C4-2B (cell line): ENCODE measurements around the gene ASXL2.

Source experiments
- H3K27ac ChIP-seq: fragments of 450-650 bp; 2 replicates; pipeline ENCODE4 v1.5.1; 2017
- ZFX ChIP-seq: fragments of 450-650 bp; IDR thresholded peaks from 2 replicates; pipeline ENCODE4 v1.6.1; 2017
- TF ChIP-seq, protein P1 (sequence below): fragments of 450-650 bp; conservative IDR thresholded peaks from 2 replicates; pipeline ENCODE4 v1.5.1; 2017; ENCODE audit warnings: mild to moderate bottlenecking

ASXL2 gene

GRCh38 chr2:25804338-25804737 lies 73.9 kb downstream of the ASXL2 start:
- H3K27ac ChIP-seq = no peak overlapping the region
- TF ChIP-seq, protein P1, sequence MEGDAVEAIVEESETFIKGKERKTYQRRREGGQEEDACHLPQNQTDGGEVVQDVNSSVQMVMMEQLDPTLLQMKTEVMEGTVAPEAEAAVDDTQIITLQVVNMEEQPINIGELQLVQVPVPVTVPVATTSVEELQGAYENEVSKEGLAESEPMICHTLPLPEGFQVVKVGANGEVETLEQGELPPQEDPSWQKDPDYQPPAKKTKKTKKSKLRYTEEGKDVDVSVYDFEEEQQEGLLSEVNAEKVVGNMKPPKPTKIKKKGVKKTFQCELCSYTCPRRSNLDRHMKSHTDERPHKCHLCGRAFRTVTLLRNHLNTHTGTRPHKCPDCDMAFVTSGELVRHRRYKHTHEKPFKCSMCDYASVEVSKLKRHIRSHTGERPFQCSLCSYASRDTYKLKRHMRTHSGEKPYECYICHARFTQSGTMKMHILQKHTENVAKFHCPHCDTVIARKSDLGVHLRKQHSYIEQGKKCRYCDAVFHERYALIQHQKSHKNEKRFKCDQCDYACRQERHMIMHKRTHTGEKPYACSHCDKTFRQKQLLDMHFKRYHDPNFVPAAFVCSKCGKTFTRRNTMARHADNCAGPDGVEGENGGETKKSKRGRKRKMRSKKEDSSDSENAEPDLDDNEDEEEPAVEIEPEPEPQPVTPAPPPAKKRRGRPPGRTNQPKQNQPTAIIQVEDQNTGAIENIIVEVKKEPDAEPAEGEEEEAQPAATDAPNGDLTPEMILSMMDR = no peak
- TF ChIP-seq ZFX = no peak

DNA sequence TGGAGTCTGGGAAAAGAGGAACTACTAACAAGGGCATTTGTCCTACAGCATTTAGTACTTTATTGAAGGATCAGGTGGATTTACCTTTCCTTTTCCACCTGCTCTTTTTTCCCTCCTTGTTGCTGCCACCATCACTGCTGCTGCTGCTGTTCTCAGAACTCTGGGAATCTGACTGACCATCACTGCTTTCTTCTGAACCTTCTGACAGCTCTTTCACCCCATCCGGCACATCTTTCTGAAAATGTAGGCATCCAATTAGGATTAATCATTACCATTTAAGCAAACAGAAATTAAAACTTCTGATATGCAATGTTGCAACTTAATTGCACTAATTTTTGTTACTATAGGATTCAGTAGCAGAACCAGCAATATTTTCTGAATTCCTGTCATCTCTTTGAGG lies 79.0 kb downstream of the ASXL2 start:
- TF ChIP-seq ZFX = no peak
- TF ChIP-seq, protein P1 = no peak

DNA sequence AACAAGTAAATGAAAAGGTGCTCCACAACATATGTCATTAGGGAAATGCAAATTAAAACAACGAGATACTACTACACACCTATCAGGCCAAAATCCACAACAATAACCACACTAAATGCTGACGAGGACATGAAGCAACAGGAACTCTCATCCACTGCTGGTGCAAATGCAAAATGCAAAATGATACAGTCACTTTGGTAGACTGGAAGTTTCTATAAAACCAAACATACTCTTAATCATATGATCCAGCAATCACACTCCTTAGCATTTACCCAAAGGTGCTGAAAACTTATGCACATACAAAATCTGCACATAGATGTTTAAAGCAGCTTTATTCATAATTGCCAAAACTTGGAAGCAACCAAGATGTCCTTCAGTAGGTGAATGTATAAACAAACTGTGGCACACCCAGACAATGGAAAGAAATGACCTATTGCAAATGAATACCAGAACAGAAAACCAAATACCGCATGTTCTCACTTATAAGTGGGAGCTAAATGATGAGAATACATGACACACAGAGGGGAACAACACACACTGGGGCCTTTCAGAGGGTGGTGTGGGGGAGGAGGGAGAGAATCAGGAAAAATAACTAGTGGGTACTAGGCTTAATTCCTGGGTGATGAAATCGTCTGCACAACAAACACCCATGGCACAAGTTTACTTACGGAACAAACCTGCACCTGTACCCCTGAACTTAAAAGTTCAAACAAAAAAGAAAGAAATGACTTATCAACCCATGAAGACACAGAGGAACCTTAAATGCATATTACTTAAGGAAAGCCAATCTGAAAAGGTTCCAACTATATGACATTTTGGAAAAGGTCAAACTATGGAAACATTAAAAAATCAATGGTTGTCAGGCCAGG lies 80.4 kb downstream of the ASXL2 start:
- TF ChIP-seq ZFX = no peak
- TF ChIP-seq, protein P1 = no peak
- no peak overlapping the region for H3K27ac ChIP-seq

More for the DNA sequence above, 79.0 kb downstream of the ASXL2 start:
- H3K27ac ChIP-seq = no peak overlapping the region

DNA sequence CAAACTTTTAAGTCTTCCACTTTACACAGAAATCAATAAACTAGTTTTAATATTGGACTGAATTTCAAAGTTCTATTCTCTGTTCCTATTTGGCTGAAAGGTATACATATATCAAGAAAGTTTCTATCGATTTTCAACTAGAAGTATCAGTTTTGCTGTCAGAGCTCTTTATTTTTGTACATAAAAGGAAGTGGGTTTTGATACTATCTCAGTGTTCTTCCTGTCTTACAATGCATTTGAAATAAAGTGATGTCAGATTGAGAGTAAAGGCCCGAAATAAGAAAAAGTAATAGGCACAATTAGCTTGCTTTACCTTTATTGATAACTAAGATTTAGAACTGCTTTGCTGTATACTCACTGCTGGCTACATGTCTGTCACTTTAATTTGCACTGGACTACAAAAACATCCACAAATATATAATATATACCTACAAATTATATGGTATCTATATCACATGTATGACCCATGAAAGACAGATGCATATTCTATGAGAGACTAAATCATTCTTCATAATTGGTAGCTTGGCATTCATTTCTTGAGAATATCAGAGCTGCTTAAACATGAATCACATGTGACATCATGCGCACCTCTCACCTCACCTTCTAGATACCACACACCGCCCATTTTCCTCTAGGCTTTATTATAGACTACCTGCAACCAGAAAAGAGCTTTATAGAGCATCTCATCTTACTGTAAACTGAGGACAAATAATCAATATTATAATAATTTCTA lies 83.6 kb downstream of the ASXL2 start:
- no peak for TF ChIP-seq ZFX
- TF ChIP-seq, protein P1 = no peak
- no peak overlapping the region for H3K27ac ChIP-seq

DNA sequence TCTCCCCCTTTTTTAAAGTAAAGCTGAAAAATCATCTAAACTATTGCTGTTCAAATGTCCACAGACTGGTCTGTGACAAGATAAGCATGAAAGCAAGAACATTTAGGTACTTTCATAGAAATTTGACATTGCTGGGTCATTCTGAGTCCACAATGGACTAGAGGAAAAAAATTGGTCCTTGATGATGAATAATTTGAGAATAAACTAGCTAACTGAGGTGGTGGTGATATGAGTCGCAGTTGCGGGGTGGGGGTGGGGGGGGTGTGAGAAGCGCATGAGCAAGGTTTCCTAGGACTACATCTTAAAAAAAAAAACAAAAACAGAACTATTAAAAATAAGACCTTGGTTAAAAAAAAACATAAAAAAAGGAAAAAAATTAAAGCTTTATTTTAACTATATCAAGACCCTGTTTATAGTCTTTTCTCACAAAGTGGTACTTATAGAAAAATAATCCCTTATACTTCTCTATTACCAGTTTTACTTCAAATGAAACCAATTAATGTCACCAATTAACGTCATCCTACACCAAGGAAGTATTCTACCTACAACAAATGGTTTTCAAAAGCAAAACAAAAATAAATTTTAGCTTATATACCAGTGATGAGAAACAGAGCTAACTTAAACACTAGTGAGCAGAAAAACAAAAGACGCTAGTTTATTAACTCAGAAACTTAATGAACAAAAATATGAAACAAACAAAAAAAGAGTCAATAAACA lies 88.1 kb downstream of the ASXL2 start:
- TF ChIP-seq, protein P1 = no peak
- H3K27ac ChIP-seq = no peak overlapping the region

- H3K27ac ChIP-seq = no peak overlapping the region
- TF ChIP-seq, protein P1 = no peak
- TF ChIP-seq ZFX = no peak
Observed at GRCh38 chr2:25788457-25788856, 89.8 kb downstream of the ASXL2 start.
